Lower lobe of right lung (tissue), 2 donors: ENCODE results near the gene LIN28B. TPM values are rescaled to one million over a fixed set of nuclear protein-coding genes. Genes with fewer than 3 reads are reported as not detected.
"Not testable (repeated sequence)": the region's sequence is repeated elsewhere in the genome, so short reads cannot be mapped to it uniquely, and the experiment has no call there.

Source experiments
- ATAC-seq, 2 donors: fragments of 200-7000 bp; cut with Tn5 transposase; one replicate each; pipeline ENCODE4 v1.9.1; 2020 to 2022; ENCODE audit warnings: mild to moderate bottlenecking in 2 of 2, moderate library complexity in 2 of 2
- DNase-seq: peaks from one replicate; pipeline ENCODE4 v3.0.0-alpha.2; 2020
- H3K27ac ChIP-seq: fragments of 200-600 bp; one replicate; pipeline ENCODE4 v1.8.0; 2022
- H3K27me3 ChIP-seq: fragments of 200-600 bp; one replicate; pipeline ENCODE4 v1.8.0; 2022; ENCODE audit warnings: low read depth
- H3K36me3 ChIP-seq: fragments of 200-600 bp; one replicate; pipeline ENCODE4 v1.8.0; 2022; ENCODE audit warnings: mild to moderate bottlenecking
- H3K4me1 ChIP-seq: fragments of 200-600 bp; one replicate; pipeline ENCODE4 v1.8.0; 2022
- H3K4me3 ChIP-seq: fragments of 200-600 bp; one replicate; pipeline ENCODE4 v1.8.0; 2022; ENCODE audit warnings: mild to moderate bottlenecking
- H3K9me3 ChIP-seq: fragments of 200-600 bp; one replicate; pipeline ENCODE4 v1.8.0; 2022
- intact Hi-C: fragments of 100-400 bp; cut with DNase I; formaldehyde crosslinking; loops from one replicate; pipeline ENCODE4 v1.11.0; 2022
- total RNA-seq: library from RNA; stranded (reverse); fragmentation: NEBNext Ultra II Directional; extraction: Animal tissue kit (Norgen Biotek cat#: 25700); gene quantifications from one replicate; pipeline ENCODE4 v1.2.1, GENCODE V29; 2021
- TF ChIP-seq, protein P1 (sequence below): fragments of 200-600 bp; IDR thresholded peaks from one replicate; pipeline ENCODE4 v1.8.0; 2022; ENCODE audit warnings: antibody characterized with exemption, mild to moderate bottlenecking
- donor health status: DM: no; HTN: yes; CAD: no; lungs with severe emphysema.

LIN28B gene
- total RNA-seq, 1 donor from 2014 or later, result not detected

DNA sequence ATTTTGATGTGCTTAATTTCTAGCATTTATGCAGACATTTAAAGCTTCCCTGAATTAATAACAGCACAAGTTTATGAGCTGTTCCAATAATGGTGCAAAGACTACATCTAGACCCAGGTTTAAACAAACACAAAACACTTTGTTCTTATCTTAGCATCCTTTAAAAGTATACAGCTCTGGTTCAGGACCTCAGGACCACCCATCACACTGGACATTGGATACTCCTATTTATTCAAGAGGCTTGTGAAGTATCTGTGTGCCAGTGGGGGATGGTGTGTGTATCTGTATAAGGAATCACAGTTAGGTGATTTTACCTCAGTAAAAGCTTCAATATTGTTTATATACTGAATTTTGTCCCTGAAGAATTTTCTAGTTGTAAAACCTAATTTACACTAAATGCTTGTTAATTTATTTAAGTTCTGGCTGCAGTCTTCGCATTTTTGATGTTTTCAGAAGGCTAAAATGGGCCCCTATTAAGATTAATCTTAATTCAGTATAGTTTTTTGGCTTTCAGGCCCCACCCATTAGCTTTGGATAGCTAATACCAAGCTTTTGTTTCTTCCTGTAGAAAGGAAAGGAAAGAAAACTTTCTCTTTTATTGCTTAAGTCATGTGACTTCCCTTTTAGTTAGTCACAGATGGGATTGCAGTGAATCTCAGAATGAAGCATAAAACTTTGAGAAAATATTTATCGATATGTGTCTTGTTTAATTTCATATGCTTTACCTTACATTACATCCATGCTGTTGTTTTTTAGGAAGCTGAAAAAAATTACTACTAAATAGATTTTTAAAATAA lies 13.1 kb downstream of the LIN28B start:
- H3K36me3 ChIP-seq, result no peaks in the 10 kb centered on the region
- no peak overlapping the region for H3K27ac ChIP-seq
- no peak for ATAC-seq
- intact Hi-C loops, result no loop called here
- no peaks in the 10 kb centered on the region for H3K4me1 ChIP-seq
- DNase-seq, result no peak
- H3K9me3 ChIP-seq, result no peaks in the 10 kb centered on the region
- H3K4me3 ChIP-seq, result no peak overlapping the region
- no peaks in the 10 kb centered on the region for H3K27me3 ChIP-seq
- TF ChIP-seq, protein P1, sequence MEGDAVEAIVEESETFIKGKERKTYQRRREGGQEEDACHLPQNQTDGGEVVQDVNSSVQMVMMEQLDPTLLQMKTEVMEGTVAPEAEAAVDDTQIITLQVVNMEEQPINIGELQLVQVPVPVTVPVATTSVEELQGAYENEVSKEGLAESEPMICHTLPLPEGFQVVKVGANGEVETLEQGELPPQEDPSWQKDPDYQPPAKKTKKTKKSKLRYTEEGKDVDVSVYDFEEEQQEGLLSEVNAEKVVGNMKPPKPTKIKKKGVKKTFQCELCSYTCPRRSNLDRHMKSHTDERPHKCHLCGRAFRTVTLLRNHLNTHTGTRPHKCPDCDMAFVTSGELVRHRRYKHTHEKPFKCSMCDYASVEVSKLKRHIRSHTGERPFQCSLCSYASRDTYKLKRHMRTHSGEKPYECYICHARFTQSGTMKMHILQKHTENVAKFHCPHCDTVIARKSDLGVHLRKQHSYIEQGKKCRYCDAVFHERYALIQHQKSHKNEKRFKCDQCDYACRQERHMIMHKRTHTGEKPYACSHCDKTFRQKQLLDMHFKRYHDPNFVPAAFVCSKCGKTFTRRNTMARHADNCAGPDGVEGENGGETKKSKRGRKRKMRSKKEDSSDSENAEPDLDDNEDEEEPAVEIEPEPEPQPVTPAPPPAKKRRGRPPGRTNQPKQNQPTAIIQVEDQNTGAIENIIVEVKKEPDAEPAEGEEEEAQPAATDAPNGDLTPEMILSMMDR, result no peak

GRCh38 chr6:104973404-104973803 lies 16.5 kb downstream of the LIN28B start:
- H3K4me3 ChIP-seq, result no peak overlapping the region
- TF ChIP-seq, protein P1, result no peak
- H3K27me3 ChIP-seq, result no peaks in the 10 kb centered on the region
- H3K27ac ChIP-seq, result no peak overlapping the region
- no peaks in the 10 kb centered on the region for H3K9me3 ChIP-seq
- intact Hi-C loops, result no loop called here
- no peak for DNase-seq
- ATAC-seq, result no peak
- H3K4me1 ChIP-seq, result no peaks in the 10 kb centered on the region
- no peaks in the 10 kb centered on the region for H3K36me3 ChIP-seq

GRCh38 chr6:104983296-104983695 lies 26.4 kb downstream of the LIN28B start:
- DNase-seq, result no peak
- TF ChIP-seq, protein P1, result no peak

GRCh38 chr6:104983776-104984175 lies 26.9 kb downstream of the LIN28B start:
- DNase-seq, result no peak
- no peak for ATAC-seq
- no peaks in the 10 kb centered on the region for H3K9me3 ChIP-seq
- intact Hi-C loops, result no loop called here
- TF ChIP-seq, protein P1, result no peak
- no peak overlapping the region for H3K27ac ChIP-seq
- no peaks in the 10 kb centered on the region for H3K4me1 ChIP-seq
- no peaks in the 10 kb centered on the region for H3K36me3 ChIP-seq
- no peak overlapping the region for H3K4me3 ChIP-seq
- no peaks in the 10 kb centered on the region for H3K27me3 ChIP-seq

More at GRCh38 chr6:104983296-104983695, 26.4 kb downstream of the LIN28B start:
- Histone ChIP-seq H3K4me3 (no peak overlapping the region), H3K27ac (no peak overlapping the region), H3K36me3 (no peaks in the 10 kb centered on the region), H3K4me1 (no peaks in the 10 kb centered on the region), H3K27me3 (no peaks in the 10 kb centered on the region), H3K9me3 (no peaks in the 10 kb centered on the region)
- no peak for ATAC-seq
- intact Hi-C loops, result no loop called here

GRCh38 chr6:104984831-104985230 lies 27.9 kb downstream of the LIN28B start:
- Histone ChIP-seq H3K27me3 (no peaks in the 10 kb centered on the region), H3K9me3 (no peaks in the 10 kb centered on the region), H3K36me3 (no peaks in the 10 kb centered on the region), H3K4me1 (no peaks in the 10 kb centered on the region), H3K4me3 (no peak overlapping the region), H3K27ac (no peak overlapping the region)
- no peak for DNase-seq
- intact Hi-C loops, result no loop called here
- TF ChIP-seq, protein P1, result no peak
- no peak for ATAC-seq

DNA sequence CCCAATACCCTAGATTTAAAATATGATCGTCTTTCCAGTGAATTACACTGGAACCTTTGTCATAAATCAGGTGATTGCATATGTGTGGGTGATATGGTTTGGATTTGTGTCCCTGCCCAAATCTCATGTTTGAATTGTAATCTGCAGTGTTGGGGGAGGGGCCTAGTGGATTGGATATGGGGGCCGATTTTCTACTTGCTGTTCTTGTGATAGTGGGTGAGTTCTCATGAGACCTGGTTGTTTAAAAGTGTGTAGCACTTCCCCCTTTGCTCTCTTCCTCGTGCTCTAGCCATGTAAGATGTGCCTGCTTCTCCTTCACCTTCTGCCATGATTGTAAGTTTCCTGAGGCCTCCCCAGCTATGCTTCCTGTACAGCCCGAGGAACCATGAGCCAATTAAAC lies 29.0 kb downstream of the LIN28B start:
- H3K4me1 ChIP-seq, H3K4me3 ChIP-seq, H3K27ac ChIP-seq, DNase-seq, H3K9me3 ChIP-seq, intact Hi-C loops, H3K36me3 ChIP-seq, H3K27me3 ChIP-seq, ATAC-seq: not testable (repeated sequence)
